GM10847 (cell line): ENCODE measurements around the gene RBBP8.

Experiments
- POLR2A ChIP-seq: IDR thresholded peaks from 2 replicates; pipeline ENCODE4 v1.6.1; 2011; ENCODE audit not compliant: insufficient read length; ENCODE audit errors: extremely low read depth

The RBBP8 gene

GRCh38 chr18:22933206-22933965 is at the start of gene RBBP8:
Gene RBBP8 (plus strand): TSS chr18:22933328. CDS start chr18:22936852, 3,524 bp downstream.
- peak; percentile 57 for TF ChIP-seq POLR2A

GRCh38 chr18:22883827-22884226 is 49.3 kb upstream of the RBBP8 start:
- TF ChIP-seq POLR2A, result no peak

DNA sequence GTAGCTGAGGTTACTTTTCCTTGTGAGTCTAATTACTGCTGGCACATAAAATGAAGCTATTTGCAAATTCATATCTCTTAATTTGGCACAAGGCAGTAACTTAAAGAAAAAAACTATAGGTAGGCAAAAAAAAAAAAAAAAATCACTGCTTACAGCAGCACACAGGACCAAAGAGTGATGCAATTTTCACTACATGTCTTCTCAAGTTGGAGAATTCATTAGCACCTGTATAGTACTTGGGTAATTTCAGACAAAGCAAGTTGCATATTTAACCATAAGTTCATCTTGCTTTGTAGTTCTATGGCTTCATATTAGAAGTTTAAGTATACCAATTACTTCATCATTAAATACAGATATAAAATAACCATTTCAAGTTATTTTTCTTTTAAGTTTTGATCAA is 33.7 kb upstream of the RBBP8 start:
- TF ChIP-seq POLR2A, result no peak

- TF ChIP-seq POLR2A, result no peak
Observed at GRCh38 chr18:22900558-22901238, 32.4 kb upstream of the RBBP8 start.

- TF ChIP-seq POLR2A, result no peak
Observed at GRCh38 chr18:22902093-22902492, 31.0 kb upstream of the RBBP8 start.

GRCh38 chr18:22912149-22912548 is 21.0 kb upstream of the RBBP8 start:
- no peak for TF ChIP-seq POLR2A

- no peak for TF ChIP-seq POLR2A
Observed at GRCh38 chr18:22912835-22913234, 20.3 kb upstream of the RBBP8 start.

DNA sequence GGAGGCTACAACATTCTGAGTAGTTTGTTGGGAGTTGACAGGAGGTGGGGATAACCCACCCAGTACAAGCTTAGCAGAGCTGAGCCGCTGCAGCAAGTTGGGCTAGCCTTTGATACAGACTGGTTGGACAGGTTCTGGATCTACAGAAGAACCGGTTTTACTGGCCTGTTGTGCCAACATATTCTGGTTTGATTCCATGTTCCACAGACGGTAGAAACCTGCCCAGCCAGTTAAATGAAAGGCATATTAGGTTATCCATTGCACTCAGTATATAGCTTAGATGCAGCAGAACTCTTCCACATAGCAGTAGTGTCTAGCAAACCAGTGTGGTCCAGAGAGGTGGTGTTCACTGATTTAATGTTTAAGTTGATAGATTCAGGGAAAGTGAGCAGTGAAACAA is 19.3 kb upstream of the RBBP8 start:
- TF ChIP-seq POLR2A, result no peak

DNA sequence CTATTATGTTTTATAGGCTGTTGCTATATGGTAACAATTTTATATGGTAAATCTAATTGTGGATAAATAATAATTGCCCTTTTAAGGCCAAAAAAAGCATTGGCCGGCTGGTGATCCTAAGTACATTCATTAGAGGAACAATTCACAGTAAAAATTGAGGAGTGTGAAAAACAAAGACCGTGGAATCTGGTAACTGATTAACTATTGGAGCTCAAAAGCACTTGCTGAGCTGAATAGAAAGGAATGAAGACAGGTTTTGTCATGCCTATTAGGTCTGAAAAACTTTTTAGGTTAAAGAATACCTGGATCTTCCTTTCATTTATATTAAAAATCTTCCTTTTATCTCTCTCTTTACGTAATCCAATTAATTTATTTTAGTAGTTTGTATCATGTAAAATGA is 18.5 kb upstream of the RBBP8 start:
- no peak for TF ChIP-seq POLR2A

DNA sequence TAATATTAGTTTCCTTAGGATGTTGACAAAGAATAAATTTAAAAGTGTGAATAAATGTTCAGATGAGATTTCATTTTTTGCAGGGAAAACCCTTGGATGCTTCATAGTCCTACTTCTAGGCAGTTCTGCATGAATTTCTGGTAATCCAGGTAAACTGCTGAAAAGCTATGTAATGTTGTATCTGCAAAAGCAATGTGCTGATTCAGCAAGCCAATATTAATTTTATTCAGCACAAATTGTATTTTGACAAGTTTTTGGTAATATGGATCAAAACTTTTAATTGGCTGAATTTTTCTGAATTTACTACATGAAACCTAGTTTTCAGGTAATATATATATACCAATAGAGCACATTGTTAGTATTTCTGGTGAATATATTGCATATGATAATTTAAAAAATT is 17.8 kb upstream of the RBBP8 start:
- no peak for TF ChIP-seq POLR2A

GRCh38 chr18:22921772-22922171 is 11.4 kb upstream of the RBBP8 start:
- TF ChIP-seq POLR2A, result no peak

DNA sequence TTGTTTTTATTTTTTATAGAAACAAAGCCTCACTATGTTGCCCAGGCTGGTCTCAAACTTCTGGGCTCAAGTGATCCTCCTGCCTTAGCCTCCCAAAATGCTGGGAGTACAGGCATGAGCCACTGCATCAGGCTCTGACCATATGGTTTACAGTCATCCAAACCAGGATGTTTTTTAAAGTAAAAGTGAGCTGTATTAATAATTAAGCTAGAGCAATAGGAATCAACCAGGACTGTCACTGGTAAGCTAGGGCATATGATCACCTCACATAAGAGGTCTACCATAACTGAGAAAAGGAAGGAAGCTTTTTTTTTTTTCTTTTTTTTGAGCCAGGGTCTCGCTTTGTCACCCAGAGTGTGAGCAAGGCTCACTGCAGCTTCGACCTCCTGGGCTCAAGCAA is 8.5 kb upstream of the RBBP8 start:
- TF ChIP-seq POLR2A, result no peak

- TF ChIP-seq POLR2A, result no peak
Observed at GRCh38 chr18:22926454-22926853, 6.7 kb upstream of the RBBP8 start.

GRCh38 chr18:22928339-22928738 is 4.8 kb upstream of the RBBP8 start:
- no peak for TF ChIP-seq POLR2A

- no peak for TF ChIP-seq POLR2A
Observed at GRCh38 chr18:22930089-22930713, 2.9 kb upstream of the RBBP8 start.

- no peak for TF ChIP-seq POLR2A
Observed at GRCh38 chr18:22932885-22933205, 283 bp upstream of the RBBP8 start.
